ENCODE measurements around the gene ZNF786.
"Not testable (repeated sequence)": the region's sequence is repeated elsewhere in the genome, so short reads cannot be mapped to it uniquely, and the experiment has no call there.

Gene ZNF786

DNA sequence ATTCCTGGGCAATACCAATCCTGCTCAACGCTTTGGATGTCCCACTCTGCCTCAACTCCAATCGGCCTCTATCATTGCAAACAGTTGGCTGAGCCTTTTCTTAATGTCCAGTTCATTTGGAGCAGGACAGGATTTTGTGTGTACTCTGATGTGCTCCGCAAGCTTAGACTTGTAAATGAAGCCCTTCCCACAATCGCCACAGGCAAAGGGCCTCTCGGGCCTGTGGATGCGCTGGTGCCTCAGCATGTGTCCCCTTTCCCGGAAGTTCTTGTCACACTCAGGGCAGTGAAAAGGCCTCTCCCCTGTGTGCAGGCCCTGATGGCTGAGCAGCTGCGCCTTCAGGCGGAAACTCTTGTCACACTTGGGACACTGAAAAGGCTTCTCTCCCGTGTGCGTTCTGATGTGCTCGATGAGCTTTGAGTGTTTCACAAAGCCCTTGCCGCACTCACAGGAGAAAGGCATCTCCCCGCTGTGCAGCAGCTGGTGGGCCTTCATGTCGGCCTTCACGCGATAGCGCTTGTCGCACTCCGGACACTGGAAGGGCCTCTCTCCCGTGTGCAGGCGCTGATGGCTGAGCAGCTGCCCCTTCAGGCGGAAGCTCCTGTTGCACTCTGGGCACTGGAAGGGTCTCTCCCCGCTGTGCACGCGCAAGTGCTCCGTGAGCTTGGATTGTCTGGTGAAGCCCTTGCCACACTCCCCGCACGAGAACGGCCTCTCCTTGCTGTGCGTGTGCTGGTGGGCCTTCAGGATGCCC is 20.0 kb downstream of the ZNF786 start:
- no peak for DNase-seq
- Mint-ChIP-seq H3K27me3 (no peaks in the 10 kb centered on the region), H3K36me3 (ENCODE audit: low read depth) (peaks cover 56% of the 10 kb centered on the region), H3K4me3 (no peak overlapping the region), H3K4me1 (ENCODE audit: low read depth) (peaks cover 13% of the 10 kb centered on the region), H3K9me3 (no peaks in the 10 kb centered on the region), H3K27ac (no peak overlapping the region)

DNA sequence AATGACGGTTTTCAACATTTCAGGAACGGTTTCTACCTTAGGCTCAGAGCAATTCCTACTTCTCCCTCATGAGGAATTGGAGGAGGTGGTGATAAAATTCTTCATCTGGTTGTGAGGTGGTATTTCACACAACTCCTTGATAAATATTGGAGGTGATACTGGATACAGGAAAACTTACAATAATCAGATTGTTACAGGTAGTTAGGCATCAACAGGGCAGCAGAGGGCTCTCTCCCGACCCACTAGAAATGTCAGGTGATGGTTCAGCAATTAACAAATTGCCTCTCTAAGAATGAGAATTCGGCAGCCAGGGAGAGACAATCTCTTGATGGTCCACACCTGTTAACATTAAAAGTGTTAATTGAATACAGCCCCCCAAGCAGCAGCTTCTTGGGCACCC is 22.6 kb downstream of the ZNF786 start:
- Mint-ChIP-seq H3K27me3 (no peaks in the 10 kb centered on the region), H3K4me1 (ENCODE audit: low read depth) (peaks cover 14% of the 10 kb centered on the region), H3K27ac (peak overlapping the region; percentile 35), H3K4me3 (no peak overlapping the region), H3K36me3 (ENCODE audit: low read depth) (peaks cover 44% of the 10 kb centered on the region), H3K9me3 (no peaks in the 10 kb centered on the region)
- no peak for DNase-seq

DNA sequence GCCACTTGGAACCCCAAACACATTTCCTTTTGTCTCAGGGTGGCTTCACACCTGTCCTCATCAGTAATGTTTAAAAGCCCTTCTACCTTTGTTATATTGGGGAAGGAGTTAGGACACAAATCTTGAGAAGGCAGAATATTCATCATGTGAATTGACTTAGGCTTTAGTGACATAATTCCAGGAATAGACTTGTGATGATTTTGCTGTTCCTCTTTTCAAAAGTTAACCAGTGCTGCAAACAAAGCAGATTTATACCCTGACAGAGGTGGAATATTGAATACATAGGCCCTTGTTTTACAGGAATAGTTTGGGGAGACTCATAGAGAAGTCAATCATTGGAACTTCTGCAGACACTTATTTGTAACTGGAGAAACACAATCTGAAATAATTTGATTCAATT is 27.0 kb downstream of the ZNF786 start:
- H3K27me3 Mint-ChIP-seq, result no peaks in the 10 kb centered on the region
- no peak for DNase-seq
- H3K4me1 Mint-ChIP-seq (ENCODE audit: low read depth), result peaks cover 8% of the 10 kb centered on the region
- H3K4me3 Mint-ChIP-seq, result no peak overlapping the region
- H3K36me3 Mint-ChIP-seq (ENCODE audit: low read depth), result peaks cover 14% of the 10 kb centered on the region
- no peak overlapping the region for H3K27ac Mint-ChIP-seq
- no peaks in the 10 kb centered on the region for H3K9me3 Mint-ChIP-seq

DNA sequence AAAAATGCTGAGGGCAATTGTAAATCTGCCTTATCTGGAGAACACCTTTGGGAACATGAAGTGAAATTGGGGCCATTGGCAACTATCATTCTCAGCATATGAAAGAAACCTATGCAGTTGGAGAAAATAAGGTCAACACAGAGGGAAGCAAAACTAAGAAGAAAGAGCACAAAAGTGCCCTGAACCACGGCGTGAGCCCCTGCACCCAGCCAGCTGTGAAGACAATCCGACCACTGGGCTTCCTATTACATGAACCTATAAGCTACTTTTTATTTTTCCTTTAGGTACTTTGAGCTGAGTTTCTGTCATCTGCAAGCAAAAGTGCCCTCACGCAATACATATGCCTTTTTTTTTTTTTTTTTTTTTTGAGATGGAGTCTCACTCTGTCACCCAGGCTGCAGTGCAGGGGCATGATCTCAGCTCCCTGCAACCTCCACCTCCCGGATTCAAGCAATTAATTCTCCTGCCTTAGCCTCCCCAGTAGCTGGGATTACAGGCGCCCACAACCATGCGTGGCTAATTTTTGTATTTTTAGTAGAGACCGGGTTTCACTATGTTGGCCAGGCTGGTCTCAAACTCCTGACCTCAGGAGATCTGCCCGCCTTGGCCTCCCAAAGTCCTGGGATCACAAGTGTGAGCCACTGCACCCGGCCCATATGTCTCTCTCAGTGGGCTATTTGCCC is 28.2 kb downstream of the ZNF786 start:
- not testable (repeated sequence) for H3K9me3 Mint-ChIP-seq; H3K4me1 Mint-ChIP-seq (ENCODE audit: low read depth); DNase-seq; H3K27me3 Mint-ChIP-seq; H3K36me3 Mint-ChIP-seq (ENCODE audit: low read depth); H3K4me3 Mint-ChIP-seq; H3K27ac Mint-ChIP-seq

DNA sequence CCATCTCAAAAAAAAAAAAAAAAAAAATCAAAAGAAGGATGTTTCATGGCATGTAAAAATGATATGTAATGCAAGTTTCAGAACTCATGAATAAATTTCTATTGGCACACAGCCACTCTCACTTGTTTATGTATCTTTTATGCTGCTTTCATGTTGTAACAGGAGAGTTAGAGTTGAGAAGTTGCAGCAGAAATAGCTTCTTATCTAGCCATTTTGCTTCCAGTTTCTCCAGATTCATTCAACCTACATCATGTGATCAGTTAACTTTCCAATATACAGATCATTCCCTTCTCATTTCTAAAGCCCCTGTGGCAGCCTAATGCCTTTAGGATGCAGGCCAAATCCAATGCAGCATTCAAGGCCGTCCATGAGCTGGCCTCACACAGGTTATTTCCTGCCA is 30.4 kb downstream of the ZNF786 start:
- H3K4me1 Mint-ChIP-seq (ENCODE audit: low read depth), result peaks cover 4% of the 10 kb centered on the region
- no peaks in the 10 kb centered on the region for H3K27me3 Mint-ChIP-seq
- no peak overlapping the region for H3K4me3 Mint-ChIP-seq
- H3K9me3 Mint-ChIP-seq, result no peaks in the 10 kb centered on the region
- DNase-seq, result no peak
- peaks cover under 1% of the 10 kb centered on the region for H3K36me3 Mint-ChIP-seq (ENCODE audit: low read depth)
- no peak overlapping the region for H3K27ac Mint-ChIP-seq

DNA sequence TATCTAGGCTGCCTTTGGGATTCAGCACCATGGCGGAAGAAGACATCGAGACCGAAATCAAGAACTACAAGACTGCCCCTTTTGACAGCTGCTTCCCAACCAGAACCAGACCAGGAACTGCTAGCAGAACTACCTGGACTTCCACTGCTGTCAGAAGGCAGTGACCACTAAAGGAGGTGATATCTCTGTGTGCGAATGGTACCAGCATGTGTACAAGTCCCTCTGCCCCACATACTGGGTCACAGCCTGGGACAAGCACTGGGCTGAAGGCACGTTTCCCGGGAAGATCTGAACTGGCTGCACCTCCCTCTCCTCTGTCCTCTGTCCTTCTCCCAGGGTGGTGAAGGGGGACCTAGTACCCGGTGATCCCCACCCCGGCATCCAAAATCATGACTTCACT is 36.6 kb downstream of the ZNF786 start:
- Mint-ChIP-seq H3K9me3 (no peaks in the 10 kb centered on the region), H3K27me3 (no peaks in the 10 kb centered on the region), H3K4me3 (no peak overlapping the region), H3K27ac (no peak overlapping the region), H3K4me1 (ENCODE audit: low read depth) (no peaks in the 10 kb centered on the region), H3K36me3 (ENCODE audit: low read depth) (no peaks in the 10 kb centered on the region)
- DNase-seq, result no peak

DNA sequence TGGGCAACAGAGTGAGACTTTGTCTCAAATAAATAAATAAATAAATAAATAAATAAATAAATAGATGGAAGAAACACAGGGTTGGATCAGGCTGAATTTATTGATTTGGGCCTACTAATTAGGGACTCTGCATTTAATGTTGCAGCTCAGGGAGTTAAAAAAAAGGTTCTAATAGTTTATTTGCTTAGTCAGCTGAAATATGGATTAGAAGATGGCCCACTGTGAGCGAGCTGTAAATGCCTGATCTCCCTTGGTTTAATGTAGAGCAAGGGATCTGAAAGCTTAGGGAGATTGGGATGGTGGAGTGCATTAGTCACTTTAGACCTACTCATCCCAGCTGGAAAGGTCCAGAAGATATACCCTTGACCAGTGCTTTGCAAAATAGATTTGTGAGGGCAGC is 37.1 kb downstream of the ZNF786 start:
- no peak overlapping the region for H3K27ac Mint-ChIP-seq
- no peaks in the 10 kb centered on the region for H3K4me1 Mint-ChIP-seq (ENCODE audit: low read depth)
- H3K27me3 Mint-ChIP-seq, result no peaks in the 10 kb centered on the region
- H3K4me3 Mint-ChIP-seq, result no peak overlapping the region
- no peak for DNase-seq
- H3K36me3 Mint-ChIP-seq (ENCODE audit: low read depth), result no peaks in the 10 kb centered on the region
- H3K9me3 Mint-ChIP-seq, result no peaks in the 10 kb centered on the region

DNA sequence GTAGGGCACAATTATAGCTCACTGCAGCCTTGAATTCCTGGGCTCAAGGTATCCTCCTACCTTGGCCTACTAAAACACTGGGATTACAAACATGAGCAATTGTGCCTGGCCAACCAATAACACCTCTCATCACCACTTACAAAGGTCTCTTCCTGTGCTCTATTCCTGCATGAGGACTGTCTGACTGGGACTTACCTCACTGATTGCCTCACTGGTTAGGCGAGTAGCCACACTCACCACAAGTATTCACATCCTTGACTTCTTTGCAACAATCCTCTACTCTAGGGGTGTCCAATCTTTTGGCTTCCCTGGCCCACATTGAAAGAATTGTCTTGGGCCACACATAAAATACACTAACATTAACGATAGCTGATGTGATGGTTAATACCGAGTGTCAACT is 39.6 kb downstream of the ZNF786 start:
- H3K4me1 Mint-ChIP-seq (ENCODE audit: low read depth), result no peaks in the 10 kb centered on the region
- H3K27ac Mint-ChIP-seq, result no peak overlapping the region
- DNase-seq, result no peak
- H3K4me3 Mint-ChIP-seq, result no peak overlapping the region
- no peaks in the 10 kb centered on the region for H3K36me3 Mint-ChIP-seq (ENCODE audit: low read depth)
- no peaks in the 10 kb centered on the region for H3K9me3 Mint-ChIP-seq
- H3K27me3 Mint-ChIP-seq, result no peaks in the 10 kb centered on the region

DNA sequence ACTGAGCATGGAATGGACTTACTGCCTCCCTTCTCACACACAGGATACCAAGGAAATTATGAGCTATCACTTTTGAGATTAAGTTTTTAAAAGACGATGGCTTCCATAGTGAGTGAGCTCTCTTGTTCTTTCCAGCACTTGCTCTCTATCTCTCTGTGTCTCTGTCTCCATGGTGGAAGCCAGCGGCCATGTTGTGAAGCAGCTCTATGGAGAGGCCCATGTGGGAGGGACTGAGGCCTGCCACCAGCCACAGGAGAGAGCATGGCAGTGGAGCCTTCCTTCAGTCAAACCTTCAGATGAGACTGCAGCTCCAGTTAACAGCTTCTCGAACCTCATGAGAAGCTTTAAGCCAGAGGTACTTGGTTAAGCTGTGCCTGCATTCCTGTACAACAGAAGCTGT is 41.7 kb downstream of the ZNF786 start:
- DNase-seq, result no peak
- no peaks in the 10 kb centered on the region for H3K9me3 Mint-ChIP-seq
- no peak overlapping the region for H3K4me3 Mint-ChIP-seq
- H3K27me3 Mint-ChIP-seq, result no peaks in the 10 kb centered on the region
- peaks cover 2% of the 10 kb centered on the region for H3K4me1 Mint-ChIP-seq (ENCODE audit: low read depth)
- no peak overlapping the region for H3K27ac Mint-ChIP-seq
- H3K36me3 Mint-ChIP-seq (ENCODE audit: low read depth), result no peaks in the 10 kb centered on the region

DNA sequence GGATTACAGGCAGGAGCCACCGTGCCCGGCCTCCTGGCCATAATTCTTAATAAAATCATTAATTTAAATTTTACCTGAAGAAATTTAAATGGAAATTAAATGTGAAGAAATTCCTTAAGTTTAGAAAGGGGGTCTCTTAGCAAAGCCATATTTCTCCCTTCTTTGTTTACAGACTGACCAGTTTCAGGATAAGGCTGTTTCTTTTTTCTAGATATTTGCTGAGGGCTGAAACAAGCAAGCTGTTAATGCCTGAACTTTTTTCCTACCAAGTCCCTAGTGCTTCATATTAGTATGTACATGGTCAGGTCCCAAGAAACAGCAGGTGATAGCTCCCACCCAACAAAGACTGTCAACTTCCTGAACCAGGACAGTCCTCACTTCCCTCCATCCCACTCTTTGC is 44.1 kb downstream of the ZNF786 start:
- Mint-ChIP-seq H3K27ac (no peak overlapping the region), H3K27me3 (no peaks in the 10 kb centered on the region), H3K4me1 (ENCODE audit: low read depth) (peaks cover 2% of the 10 kb centered on the region), H3K9me3 (no peaks in the 10 kb centered on the region), H3K4me3 (no peak overlapping the region), H3K36me3 (ENCODE audit: low read depth) (no peaks in the 10 kb centered on the region)
- no peak for DNase-seq

DNA sequence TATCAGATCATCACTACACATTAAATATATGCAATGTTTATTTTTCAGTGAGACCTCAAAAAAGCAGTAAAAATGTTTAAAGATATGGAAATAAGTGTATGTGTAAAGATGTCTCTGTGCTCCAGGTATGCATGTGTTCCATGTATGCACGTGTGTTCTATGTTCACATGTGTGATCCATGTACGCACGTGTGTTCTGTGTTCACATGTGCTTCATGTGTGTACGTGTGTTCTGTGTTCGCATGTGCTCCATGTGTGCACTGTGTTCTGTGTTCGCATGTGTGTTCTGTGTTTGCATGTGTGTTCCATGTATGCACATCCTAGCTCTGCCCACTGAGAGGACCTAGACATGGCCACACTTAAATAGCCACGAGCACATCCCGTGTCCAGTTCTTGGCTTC is 46.6 kb downstream of the ZNF786 start:
- no peak for DNase-seq
- Mint-ChIP-seq H3K27ac (no peak overlapping the region), H3K4me3 (no peak overlapping the region), H3K27me3 (no peaks in the 10 kb centered on the region), H3K9me3 (no peaks in the 10 kb centered on the region), H3K36me3 (ENCODE audit: low read depth) (no peaks in the 10 kb centered on the region), H3K4me1 (ENCODE audit: low read depth) (peaks cover 2% of the 10 kb centered on the region)

DNA sequence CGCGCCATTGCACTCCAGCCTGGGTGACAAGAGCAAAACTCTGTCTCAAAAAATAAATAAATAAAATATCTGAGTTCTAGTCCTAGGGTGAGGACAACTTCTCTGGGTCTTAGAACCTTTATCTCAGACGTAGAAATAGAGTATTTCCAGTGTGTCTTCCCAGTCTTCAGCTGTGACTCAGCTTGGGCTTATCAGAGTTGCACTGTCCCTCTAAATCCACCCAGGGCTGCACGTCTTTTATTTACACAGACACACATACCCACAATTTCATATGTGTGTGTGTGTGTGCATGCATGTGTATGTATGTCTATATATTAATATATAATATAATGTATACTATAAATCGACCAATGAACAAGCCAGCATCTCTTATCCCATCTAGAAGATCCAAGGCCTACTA is 49.2 kb downstream of the ZNF786 start:
- no peak overlapping the region for H3K27ac Mint-ChIP-seq
- no peak overlapping the region for H3K4me3 Mint-ChIP-seq
- no peaks in the 10 kb centered on the region for H3K36me3 Mint-ChIP-seq (ENCODE audit: low read depth)
- DNase-seq, result no peak
- H3K4me1 Mint-ChIP-seq (ENCODE audit: low read depth), result peaks cover 8% of the 10 kb centered on the region
- H3K27me3 Mint-ChIP-seq, result peaks cover 2% of the 10 kb centered on the region
- H3K9me3 Mint-ChIP-seq, result peaks cover 5% of the 10 kb centered on the region

DNA sequence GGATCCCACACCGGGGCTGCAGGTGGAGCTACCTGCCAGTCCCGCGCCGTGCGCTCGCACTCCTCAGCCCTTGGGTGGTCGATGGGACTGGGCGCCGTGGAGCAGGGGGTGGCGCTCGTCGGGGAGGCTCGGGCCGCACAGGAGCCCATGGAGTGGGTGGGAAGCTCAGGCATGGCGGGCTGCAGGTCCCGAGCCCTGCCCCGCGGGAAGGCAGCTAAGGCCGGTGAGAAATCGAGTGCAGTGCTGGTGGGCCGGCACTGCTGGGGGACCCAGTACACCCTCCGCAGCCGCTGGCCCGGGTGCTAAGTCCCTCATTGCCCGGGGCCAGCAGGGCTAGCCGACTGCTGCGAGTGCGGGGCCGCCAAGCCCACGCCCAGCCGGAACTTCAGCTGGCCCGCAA is 51.9 kb downstream of the ZNF786 start:
- not testable (repeated sequence) for H3K4me3 Mint-ChIP-seq; DNase-seq; H3K4me1 Mint-ChIP-seq (ENCODE audit: low read depth); H3K27ac Mint-ChIP-seq; H3K36me3 Mint-ChIP-seq (ENCODE audit: low read depth); H3K9me3 Mint-ChIP-seq; H3K27me3 Mint-ChIP-seq

DNA sequence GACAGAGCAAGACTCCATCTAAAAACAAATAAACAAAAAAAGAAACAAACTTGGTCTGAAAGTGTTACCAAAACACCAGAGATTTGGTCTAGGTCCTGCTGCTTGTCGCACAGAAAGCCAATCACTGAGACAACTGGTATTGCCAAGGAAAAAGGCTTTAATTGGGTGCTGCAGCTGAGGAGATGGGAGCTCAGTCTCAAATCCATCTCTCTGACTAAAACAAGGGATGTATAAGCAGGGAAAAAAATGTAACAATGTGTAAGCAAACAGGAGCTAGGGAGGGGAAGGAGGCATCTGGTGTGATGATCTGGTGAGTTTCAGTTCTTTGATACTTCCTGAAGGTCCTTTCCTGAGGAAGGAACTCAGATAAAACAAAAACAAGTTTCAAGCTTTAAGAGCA is 53.8 kb downstream of the ZNF786 start:
- DNase-seq, result no peak
- Mint-ChIP-seq H3K4me1 (ENCODE audit: low read depth) (peaks cover 6% of the 10 kb centered on the region), H3K9me3 (peaks cover 8% of the 10 kb centered on the region), H3K36me3 (ENCODE audit: low read depth) (no peaks in the 10 kb centered on the region), H3K27ac (no peak overlapping the region), H3K27me3 (peaks cover 2% of the 10 kb centered on the region), H3K4me3 (no peak overlapping the region)

DNA sequence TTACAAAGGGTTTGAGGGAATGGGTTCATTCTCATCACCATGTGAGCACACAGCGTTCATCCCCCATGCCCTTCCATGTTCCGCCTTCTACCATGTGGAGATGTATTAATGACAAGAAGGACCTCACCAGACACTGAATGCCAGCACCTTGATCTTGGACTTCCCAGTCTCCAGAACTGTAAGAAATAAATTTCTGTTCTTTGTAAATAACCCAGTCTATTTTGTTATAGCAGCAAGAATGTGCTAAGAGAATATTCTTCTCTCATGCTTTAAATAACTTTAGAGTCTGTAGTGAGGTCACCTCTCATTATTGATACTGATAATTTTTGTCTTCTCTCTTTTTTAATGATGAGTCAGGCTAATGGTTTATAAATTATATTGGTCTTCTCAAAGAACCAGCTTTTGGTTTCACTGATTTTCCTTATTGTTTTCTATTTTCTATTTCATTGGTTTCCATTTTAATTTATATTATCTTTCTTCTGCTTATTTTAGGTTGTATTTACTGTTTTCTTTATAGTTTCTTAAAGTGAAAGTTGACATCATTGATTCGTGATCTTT is 59.1 kb downstream of the ZNF786 start:
- Mint-ChIP-seq H3K9me3 (peaks cover 3% of the 10 kb centered on the region), H3K27me3 (no peaks in the 10 kb centered on the region), H3K27ac (no peak overlapping the region), H3K36me3 (ENCODE audit: low read depth) (peaks cover 20% of the 10 kb centered on the region), H3K4me1 (ENCODE audit: low read depth) (peaks cover 17% of the 10 kb centered on the region), H3K4me3 (no peak overlapping the region)
- no peak for DNase-seq

Data from activated T-cell treated with anti-CD3 and anti-CD28 coated beads, Interleukin-2, amount 50 U/mL, for 24 hours (primary cell).